Stimulated activated naive CD8-positive, alpha-beta T cell treated with anti-CD3 and anti-CD28 coated beads, Interleukin-15, Interleukin-2, amounts not matched to agents 100 ng/mL and 50 ng/mL, for 24 hours (primary cell): ENCODE measurements around the gene ANAPC4.
A peak's percentile ranks its signal among the peaks of the same experiment; 100 is the strongest.
"Not testable (repeated sequence)": the region's sequence is repeated elsewhere in the genome, so short reads cannot be mapped to it uniquely, and the experiment has no call there.

Source experiments
- H3K27ac Mint-ChIP-seq: one replicate; pipeline ENCODE4 v1.8.0; 2021; ENCODE audit warnings: mild to moderate bottlenecking, mixed read lengths
- H3K27me3 Mint-ChIP-seq: one replicate; pipeline ENCODE4 v1.8.0; 2021; ENCODE audit warnings: mixed read lengths
- H3K36me3 Mint-ChIP-seq: one replicate; pipeline ENCODE4 v1.8.0; 2021; ENCODE audit warnings: low read depth, mixed read lengths
- H3K4me1 Mint-ChIP-seq: one replicate; pipeline ENCODE4 v1.8.0; 2021; ENCODE audit warnings: low read depth, mixed read lengths
- H3K4me3 Mint-ChIP-seq: one replicate; pipeline ENCODE4 v1.8.0; 2021; ENCODE audit warnings: mild to moderate bottlenecking, mixed read lengths
- H3K9me3 Mint-ChIP-seq: one replicate; pipeline ENCODE4 v1.8.0; 2021; ENCODE audit warnings: mixed read lengths

ANAPC4 gene, protein sequence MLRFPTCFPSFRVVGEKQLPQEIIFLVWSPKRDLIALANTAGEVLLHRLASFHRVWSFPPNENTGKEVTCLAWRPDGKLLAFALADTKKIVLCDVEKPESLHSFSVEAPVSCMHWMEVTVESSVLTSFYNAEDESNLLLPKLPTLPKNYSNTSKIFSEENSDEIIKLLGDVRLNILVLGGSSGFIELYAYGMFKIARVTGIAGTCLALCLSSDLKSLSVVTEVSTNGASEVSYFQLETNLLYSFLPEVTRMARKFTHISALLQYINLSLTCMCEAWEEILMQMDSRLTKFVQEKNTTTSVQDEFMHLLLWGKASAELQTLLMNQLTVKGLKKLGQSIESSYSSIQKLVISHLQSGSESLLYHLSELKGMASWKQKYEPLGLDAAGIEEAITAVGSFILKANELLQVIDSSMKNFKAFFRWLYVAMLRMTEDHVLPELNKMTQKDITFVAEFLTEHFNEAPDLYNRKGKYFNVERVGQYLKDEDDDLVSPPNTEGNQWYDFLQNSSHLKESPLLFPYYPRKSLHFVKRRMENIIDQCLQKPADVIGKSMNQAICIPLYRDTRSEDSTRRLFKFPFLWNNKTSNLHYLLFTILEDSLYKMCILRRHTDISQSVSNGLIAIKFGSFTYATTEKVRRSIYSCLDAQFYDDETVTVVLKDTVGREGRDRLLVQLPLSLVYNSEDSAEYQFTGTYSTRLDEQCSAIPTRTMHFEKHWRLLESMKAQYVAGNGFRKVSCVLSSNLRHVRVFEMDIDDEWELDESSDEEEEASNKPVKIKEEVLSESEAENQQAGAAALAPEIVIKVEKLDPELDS

DNA sequence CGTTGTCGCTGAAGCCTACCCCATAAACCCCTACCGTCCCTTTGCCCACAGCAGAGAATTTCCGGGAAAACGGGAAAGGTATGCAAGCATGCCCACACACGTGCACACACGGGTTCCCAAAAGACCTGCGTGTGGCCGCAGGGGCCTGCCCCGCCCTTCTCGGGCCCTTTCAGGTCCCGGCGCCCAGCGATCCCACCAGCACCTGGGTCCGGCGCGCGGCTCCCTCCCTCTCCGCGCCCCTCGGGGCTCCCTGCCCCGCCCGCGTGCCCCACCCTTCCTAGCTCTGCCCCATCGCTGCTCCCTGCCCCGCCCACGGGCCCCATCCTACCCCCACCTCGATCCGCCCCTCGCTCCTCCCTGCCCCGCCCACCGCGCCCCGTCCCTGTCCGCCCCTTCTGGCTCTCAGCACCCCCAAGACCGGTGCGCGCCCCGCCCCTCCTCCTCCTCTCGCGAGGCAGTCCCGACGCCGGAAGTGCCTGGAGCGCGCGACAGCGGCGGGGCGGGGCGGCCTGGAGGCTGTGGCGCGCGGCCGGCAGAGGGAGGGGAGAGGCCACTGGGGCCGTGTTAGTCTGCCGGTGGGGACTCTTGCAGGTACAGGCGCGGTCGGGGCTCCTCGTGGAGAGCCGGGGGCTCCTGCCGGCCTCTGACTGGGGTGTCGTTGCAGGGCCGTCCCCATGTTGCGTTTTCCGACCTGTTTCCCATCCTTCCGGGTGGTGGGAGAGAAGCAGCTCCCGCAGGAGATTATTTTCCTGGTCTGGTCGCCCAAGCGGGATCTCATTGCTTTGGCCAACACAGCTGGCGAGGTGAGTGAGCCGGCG is at the start of gene ANAPC4:
TSS of gene ANAPC4 (plus strand) at position 510 of the 818 bp plus-strand sequence. CDS start at position 675, 165 bp downstream.
- H3K4me1 Mint-ChIP-seq = peaks cover 8% of the 10 kb centered on the region
- H3K4me3 Mint-ChIP-seq = no peak within 1 kb of the TSS
- peak within 1 kb of the TSS; percentile 87 for H3K27ac Mint-ChIP-seq
- no peaks in the 10 kb centered on the region for H3K9me3 Mint-ChIP-seq
- no peaks in the 10 kb centered on the region for H3K27me3 Mint-ChIP-seq
- peaks cover 13% of the 10 kb centered on the region for H3K36me3 Mint-ChIP-seq

DNA sequence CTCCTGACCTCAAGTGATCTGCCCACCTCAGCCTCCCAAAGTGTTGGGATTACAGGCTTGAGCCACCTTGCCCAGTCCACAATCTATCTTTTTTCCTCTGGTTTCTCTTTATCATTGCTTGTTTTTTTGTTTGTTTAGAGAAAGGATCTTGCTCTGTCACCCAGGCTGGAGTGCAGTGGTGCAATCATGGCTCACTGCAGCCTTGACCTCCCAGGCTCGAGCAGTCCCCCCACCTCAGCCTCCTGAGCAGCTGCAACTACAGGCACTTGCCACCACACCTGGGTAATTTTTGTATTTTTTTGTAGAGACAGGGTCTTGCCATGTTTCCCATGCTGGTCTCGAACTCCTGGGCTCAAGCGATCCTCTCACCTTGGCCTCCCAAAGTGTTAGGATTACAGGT is 48.6 kb upstream of the ANAPC4 start:
- not testable (repeated sequence) for H3K27me3 Mint-ChIP-seq, H3K9me3 Mint-ChIP-seq, H3K27ac Mint-ChIP-seq, H3K4me3 Mint-ChIP-seq
- Mint-ChIP-seq H3K4me1 (peaks cover 21% of the 10 kb centered on the region), H3K36me3 (peaks cover 14% of the 10 kb centered on the region)

DNA sequence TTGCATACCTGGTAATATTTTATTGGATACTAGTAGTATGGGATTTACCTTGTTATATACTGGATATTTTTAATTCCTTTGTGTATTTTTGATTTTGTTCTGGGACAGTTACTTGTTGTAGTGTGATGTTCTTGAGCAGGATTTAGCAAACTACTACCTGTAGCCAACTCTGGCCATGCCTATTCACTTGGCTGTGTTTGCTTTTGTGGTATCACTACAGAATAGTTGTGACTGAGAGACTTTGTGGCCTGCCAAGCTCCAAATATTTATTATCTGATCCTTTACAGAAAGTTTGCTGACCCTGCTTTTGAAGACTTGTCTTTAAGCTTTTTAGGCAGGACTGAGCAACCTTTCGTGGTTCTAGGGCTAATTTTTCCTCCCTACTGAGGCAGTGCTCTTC is 46.7 kb upstream of the ANAPC4 start:
- Mint-ChIP-seq H3K4me3 (no peak overlapping the region), H3K27ac (peak overlapping the region; percentile 71)

DNA sequence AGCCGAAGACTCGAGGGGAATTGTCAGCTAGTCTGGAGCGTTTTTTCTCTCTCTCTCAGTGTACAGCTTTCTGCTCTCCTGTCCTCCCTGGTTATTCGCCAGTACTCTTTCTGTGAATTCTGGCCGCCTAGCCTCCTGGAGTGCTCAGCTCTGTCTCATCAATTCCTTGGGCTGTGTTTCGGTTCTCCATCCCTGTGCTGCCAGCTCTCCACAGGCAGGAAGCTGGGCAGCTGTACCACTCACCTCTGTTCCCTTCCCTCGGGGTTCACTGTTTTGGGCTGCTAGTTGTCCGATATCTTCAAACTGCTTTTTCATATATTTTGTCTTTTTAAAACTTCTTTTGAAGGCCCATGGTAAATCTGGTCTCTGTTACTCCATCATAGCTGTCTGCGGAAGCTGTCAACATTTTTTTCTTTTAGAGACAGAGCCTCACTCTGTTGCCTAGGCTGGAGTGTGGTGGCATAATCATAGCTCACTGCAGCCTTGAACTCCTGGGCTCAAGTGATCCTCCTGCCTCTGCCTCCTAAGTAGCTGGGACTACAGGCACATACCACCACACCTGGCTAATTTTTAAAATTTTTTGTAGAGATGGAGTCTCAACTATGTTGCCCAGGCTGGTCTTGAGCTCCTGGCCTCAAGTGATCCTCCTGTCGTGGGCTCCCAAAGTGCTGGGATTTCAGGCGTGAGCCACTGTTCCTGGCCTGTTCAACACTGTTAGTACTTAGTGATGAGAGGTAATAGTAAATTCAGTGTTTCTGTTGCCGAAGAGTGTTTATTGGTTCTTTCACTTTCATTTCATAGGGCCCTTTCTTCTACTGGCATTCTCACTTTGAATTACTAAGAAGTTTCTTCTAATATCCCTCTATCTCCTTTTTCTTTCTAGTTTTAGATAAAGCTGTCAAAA is 45.9 kb upstream of the ANAPC4 start:
- peak overlapping the region; percentile 73 for H3K4me3 Mint-ChIP-seq
- H3K4me1 Mint-ChIP-seq = peaks cover 21% of the 10 kb centered on the region
- peak overlapping the region; percentile 71 for H3K27ac Mint-ChIP-seq
- no peaks in the 10 kb centered on the region for H3K27me3 Mint-ChIP-seq
- peaks cover 14% of the 10 kb centered on the region for H3K36me3 Mint-ChIP-seq
- H3K9me3 Mint-ChIP-seq = no peaks in the 10 kb centered on the region

More for the DNA sequence above, 46.7 kb upstream of the ANAPC4 start:
- Mint-ChIP-seq H3K27me3 (no peaks in the 10 kb centered on the region), H3K36me3 (peaks cover 19% of the 10 kb centered on the region), H3K4me1 (peaks cover 21% of the 10 kb centered on the region), H3K9me3 (no peaks in the 10 kb centered on the region)

DNA sequence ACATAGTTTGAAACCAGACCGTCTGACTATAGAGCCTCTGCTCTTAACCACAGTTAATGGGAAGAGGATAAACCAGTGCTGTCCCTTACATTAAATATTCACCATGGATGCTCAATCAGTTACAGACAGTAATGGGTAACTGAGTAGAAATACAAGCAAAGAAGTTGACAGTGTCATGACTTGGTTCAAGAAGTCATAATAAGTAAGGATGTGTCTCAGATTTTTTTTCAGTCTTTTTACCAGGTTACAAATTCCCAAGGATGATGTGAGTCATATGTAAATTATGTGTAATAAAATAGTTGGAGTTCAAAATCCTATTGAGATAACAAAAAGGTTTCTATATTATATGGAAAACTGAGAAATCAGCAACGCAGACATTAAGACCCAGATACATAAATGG is 33.4 kb upstream of the ANAPC4 start:
- H3K9me3 Mint-ChIP-seq = peaks cover 4% of the 10 kb centered on the region
- H3K4me3 Mint-ChIP-seq = no peak overlapping the region
- H3K4me1 Mint-ChIP-seq = peaks cover 12% of the 10 kb centered on the region
- H3K27me3 Mint-ChIP-seq = no peaks in the 10 kb centered on the region
- no peak overlapping the region for H3K27ac Mint-ChIP-seq
- peaks cover 33% of the 10 kb centered on the region for H3K36me3 Mint-ChIP-seq

DNA sequence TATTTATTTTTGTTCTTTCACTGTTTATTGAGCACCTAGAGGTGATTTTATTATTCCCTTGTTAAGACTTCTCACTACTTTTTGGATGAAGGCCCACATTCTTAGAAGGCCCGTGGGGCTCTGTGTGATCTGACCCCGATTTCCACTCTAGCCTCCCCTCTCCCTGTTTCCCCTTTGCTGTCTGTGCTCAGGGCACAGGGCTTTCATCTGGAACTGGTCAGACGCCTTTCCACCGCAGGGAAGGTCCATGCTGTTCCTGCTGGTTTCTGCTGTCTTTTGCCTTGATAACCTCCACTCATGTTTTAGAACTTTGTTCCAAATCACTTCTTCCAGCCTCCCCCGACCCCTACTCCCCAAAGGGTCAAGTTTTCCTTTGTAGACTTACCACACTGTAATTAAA is 31.3 kb upstream of the ANAPC4 start:
- peak overlapping the region; percentile 42 for H3K27ac Mint-ChIP-seq
- peaks cover 12% of the 10 kb centered on the region for H3K4me1 Mint-ChIP-seq
- no peaks in the 10 kb centered on the region for H3K27me3 Mint-ChIP-seq
- peaks cover 4% of the 10 kb centered on the region for H3K9me3 Mint-ChIP-seq
- H3K36me3 Mint-ChIP-seq = peaks cover 22% of the 10 kb centered on the region
- no peak overlapping the region for H3K4me3 Mint-ChIP-seq

DNA sequence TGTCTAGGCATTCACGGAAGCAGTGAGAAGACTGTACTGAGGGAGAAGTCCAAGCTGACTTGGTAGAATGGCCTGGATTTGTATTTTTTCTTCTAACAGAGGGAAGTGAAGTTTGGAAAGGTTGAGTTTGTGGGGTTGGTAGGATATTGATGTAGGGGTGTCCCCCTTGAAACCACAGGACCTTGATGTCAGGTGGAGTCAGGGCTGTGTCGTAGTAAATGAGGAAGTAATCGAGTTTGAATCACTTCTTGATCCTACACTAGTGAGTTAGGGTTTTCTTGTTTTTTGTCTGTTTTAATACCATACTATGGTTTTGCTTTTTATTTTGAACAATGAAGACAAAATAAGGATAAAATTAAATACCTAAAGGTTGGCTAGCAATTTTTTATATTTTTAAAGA is 30.1 kb upstream of the ANAPC4 start:
- Mint-ChIP-seq H3K27me3 (no peaks in the 10 kb centered on the region), H3K9me3 (peaks cover 4% of the 10 kb centered on the region), H3K4me3 (no peak overlapping the region), H3K36me3 (peaks cover 27% of the 10 kb centered on the region), H3K27ac (peak overlapping the region; percentile 9), H3K4me1 (peaks cover 12% of the 10 kb centered on the region)

DNA sequence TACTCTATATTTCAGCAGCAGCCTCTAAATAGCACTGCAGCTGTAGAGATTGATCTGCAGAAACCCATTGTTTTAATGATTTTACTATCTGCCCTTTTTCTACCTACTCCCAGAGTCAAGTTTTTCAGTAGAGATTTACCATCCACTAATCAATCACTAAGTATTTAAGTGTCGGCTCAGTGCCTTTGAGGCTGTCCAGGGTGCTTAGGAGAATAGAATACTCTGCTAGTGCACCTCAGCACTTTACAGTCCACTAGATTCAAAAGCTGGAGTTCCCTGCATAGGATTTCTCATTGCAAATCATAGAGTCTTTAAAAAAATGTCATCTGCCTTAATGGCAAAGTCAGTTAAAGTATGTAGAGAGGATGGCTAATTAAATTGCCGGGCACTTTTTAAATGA is 29.6 kb upstream of the ANAPC4 start:
- Mint-ChIP-seq H3K4me3 (no peak overlapping the region), H3K9me3 (peaks cover 4% of the 10 kb centered on the region), H3K4me1 (peaks cover 12% of the 10 kb centered on the region), H3K27me3 (no peaks in the 10 kb centered on the region), H3K27ac (no peak overlapping the region), H3K36me3 (peaks cover 27% of the 10 kb centered on the region)

DNA sequence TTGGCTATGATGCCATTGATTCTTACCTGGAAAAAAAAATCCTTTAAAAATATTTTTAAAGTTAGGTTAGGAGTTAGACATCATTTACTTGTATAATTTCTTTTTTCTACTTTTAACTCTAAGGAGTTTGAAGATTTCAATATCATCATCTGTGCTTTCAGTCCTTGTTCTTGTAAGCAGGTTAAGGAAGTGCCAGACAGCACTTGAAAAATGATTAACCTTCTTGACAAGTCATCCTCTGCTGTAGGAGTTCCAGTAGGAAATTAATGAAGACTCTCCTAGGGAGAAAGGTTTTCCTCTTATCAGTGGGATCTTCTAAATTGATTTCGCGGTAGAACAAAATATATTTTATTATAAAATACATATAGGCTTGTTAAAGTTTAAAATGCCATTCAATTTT is 29.1 kb upstream of the ANAPC4 start:
- Mint-ChIP-seq H3K27ac (no peak overlapping the region), H3K36me3 (peaks cover 23% of the 10 kb centered on the region), H3K27me3 (no peaks in the 10 kb centered on the region), H3K9me3 (peaks cover 4% of the 10 kb centered on the region), H3K4me1 (peaks cover 12% of the 10 kb centered on the region), H3K4me3 (no peak overlapping the region)

DNA sequence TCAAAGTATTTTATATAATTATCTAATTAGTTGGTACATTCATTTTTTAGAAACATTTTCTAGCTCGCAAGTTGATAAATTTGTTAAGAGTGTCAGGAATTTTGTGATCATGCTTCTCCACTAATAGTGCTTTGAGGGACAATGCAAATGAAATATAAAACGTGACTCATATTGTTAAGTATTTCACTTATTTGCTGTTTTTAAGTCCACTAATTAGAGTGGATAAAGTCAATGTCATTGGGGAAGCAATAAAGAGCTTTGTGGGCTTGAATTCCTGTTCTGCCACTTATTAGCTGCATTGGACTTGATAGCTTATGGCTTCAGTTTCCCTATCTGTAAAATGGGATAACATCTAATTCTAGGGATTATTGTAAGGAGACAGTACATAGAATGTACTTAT is 26.5 kb upstream of the ANAPC4 start:
- Mint-ChIP-seq H3K27ac (no peak overlapping the region), H3K36me3 (peaks cover 12% of the 10 kb centered on the region), H3K4me3 (no peak overlapping the region), H3K4me1 (peaks cover 11% of the 10 kb centered on the region), H3K27me3 (no peaks in the 10 kb centered on the region), H3K9me3 (no peaks in the 10 kb centered on the region)

DNA sequence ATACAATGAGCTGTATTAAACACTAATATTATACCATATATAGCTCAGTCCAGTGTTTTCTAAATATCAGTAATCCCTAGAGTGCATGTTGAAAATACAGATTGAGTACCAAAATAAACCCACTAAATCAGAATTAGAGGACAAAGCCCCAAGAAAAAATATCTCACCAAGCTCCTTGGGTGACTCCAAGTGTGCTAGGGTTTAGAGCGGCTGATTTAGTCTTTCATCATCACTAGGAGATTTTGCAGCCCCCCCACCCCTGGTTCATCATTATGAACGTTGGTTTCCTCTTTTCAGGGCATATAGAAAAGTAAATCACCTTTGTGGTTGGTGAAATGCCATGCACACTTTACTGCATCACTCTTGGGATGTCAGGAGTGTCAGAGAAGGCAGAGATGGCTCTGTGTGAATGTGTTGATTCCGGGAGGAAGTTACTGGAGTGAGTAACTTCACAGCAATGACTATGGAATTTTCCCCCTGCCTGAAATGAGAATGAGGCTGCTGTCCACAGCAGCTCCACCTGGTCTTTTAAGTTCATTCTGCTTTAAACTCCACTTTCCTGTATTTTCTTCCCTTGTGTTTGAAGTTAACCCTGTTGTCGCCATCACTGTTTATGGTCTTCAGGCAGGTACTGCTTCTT is 25.2 kb upstream of the ANAPC4 start:
- Mint-ChIP-seq H3K4me3 (no peak overlapping the region), H3K27me3 (no peaks in the 10 kb centered on the region), H3K27ac (no peak overlapping the region)

DNA sequence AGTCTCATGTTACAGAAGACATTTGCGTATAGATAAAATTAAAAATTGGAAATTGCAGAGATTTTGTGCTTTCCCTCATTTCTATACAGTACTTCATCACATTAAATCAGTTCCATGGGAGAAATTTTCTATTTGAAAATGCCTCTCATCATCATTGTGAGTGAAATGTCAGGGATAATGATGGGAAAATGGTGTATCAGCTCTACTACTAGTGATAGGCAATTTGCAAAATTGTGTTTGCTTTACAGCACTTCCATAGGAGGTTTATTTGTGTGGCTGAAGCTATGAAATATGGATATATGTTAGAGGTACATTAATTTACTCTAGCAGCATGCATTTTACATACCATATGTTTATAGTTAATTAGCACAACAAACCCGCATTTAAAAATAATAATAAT is 21.0 kb upstream of the ANAPC4 start:
- Mint-ChIP-seq H3K27me3 (no peaks in the 10 kb centered on the region), H3K36me3 (peaks cover 10% of the 10 kb centered on the region), H3K9me3 (no peaks in the 10 kb centered on the region), H3K4me3 (no peak overlapping the region), H3K4me1 (no peaks in the 10 kb centered on the region), H3K27ac (no peak overlapping the region)

More for the DNA sequence above, 25.2 kb upstream of the ANAPC4 start:
- H3K4me1 Mint-ChIP-seq = peaks cover 2% of the 10 kb centered on the region
- H3K9me3 Mint-ChIP-seq = no peaks in the 10 kb centered on the region
- peaks cover 7% of the 10 kb centered on the region for H3K36me3 Mint-ChIP-seq

DNA sequence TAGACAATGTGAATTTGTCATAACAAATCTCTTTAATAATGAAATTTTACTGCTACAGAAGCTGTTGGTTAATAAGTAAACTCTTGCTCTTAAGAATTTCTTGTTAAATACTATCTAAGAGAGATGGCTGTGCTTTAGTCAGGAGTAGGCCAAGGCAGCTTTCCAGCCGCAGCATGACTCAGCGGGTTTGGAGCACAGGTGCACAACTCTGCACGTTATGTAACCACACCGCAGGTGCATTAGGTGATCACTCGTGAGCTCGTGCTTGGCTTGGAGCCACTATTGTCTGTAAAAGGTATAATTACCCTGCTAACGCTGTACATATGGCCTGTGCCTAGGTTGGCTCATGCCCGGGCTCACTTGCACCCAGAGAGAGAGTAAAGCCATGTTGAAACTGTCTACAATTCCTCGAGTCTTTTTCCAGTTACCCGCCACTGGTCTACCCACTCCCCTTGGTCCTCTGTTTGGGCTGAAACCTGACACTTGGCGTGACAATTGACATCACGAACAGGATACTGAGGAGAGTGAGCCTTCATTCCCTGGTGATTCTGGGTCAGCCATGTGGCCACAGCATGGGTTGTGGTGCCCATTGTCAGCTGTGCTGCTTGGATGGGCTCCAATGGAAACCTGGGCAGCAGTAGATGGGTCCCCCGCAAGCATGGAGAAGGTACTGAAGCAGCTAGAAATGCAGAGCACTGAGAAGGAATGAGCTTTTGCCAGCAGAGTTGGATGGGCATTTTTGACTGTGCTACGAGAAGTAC is 18.4 kb upstream of the ANAPC4 start:
- no peaks in the 10 kb centered on the region for H3K27me3 Mint-ChIP-seq
- H3K36me3 Mint-ChIP-seq = peaks cover 9% of the 10 kb centered on the region
- H3K27ac Mint-ChIP-seq = no peak overlapping the region
- no peak overlapping the region for H3K4me3 Mint-ChIP-seq
- H3K4me1 Mint-ChIP-seq = no peaks in the 10 kb centered on the region
- no peaks in the 10 kb centered on the region for H3K9me3 Mint-ChIP-seq
